Smooth muscle cell (in vitro differentiated cells): ENCODE results near the gene CNR2. TPM values are rescaled to one million over a fixed set of nuclear protein-coding genes. Genes with fewer than 3 reads are reported as not detected.

Source experiments
- DNase-seq: peaks from one replicate; lab custom pipeline; 2025; ENCODE audit not compliant: unreplicated experiment; lab: John Stamatoyannopoulos, UW
- H2AFZ ChIP-seq: fragments of 200-600 bp; sonication (generic); 2 replicates; pipeline ENCODE4 v1.6.0; 2016; ENCODE audit warnings: antibody characterized with exemption, low read depth, mild to moderate bottlenecking
- H3F3A ChIP-seq: fragments of 200-600 bp; sonication (generic); 2 replicates; pipeline ENCODE4 v1.6.0; 2017; ENCODE audit warnings: antibody characterized with exemption, low read depth
- H3K27ac ChIP-seq: fragments of 200-600 bp; sonication (generic); 2 replicates; pipeline ENCODE4 v1.5.1; 2016; ENCODE audit warnings: low read depth, mild to moderate bottlenecking
- H3K27me3 ChIP-seq: fragments of 200-600 bp; sonication (generic); 2 replicates; pipeline ENCODE4 v1.6.1; 2016; ENCODE audit warnings: low read depth, mild to moderate bottlenecking
- H3K36me3 ChIP-seq: fragments of 200-600 bp; sonication (generic); 2 replicates; pipeline ENCODE4 v1.5.1; 2016; ENCODE audit warnings: low read depth
- H3K4me1 ChIP-seq: fragments of 200-600 bp; sonication (generic); 2 replicates; pipeline ENCODE4 v1.5.1; 2016; ENCODE audit warnings: low read depth
- H3K4me2 ChIP-seq: fragments of 200-600 bp; sonication (generic); 2 replicates; pipeline ENCODE4 v1.6.0; 2016; ENCODE audit warnings: mild to moderate bottlenecking
- H3K4me3 ChIP-seq: fragments of 200-600 bp; sonication (generic); 2 replicates; pipeline ENCODE4 v1.5.1; 2016; ENCODE audit warnings: mild to moderate bottlenecking
- H3K79me2 ChIP-seq: fragments of 200-600 bp; sonication (generic); 2 replicates; pipeline ENCODE4 v1.6.0; 2016; ENCODE audit warnings: low read depth, mild to moderate bottlenecking
- H3K9ac ChIP-seq: fragments of 200-600 bp; sonication (generic); 2 replicates; pipeline ENCODE4 v1.6.0; 2016; ENCODE audit warnings: low read depth
- H3K9me3 ChIP-seq: fragments of 200-600 bp; sonication (generic); replicated peaks from 2 replicates; pipeline ENCODE4 v1.5.1; 2016; ENCODE audit warnings: low read depth
- H4K20me1 ChIP-seq: fragments of 200-600 bp; sonication (generic); 2 replicates; pipeline ENCODE4 v1.6.0; 2016; ENCODE audit warnings: low read depth
- CTCF ChIP-seq: fragments of 200-600 bp; sonication (generic); IDR thresholded peaks from 2 replicates; pipeline ENCODE4 v1.5.1; 2017; ENCODE audit warnings: borderline replicate concordance, mild to moderate bottlenecking, antibody characterized with exemption; ENCODE audit not compliant: insufficient read depth, poor library complexity, severe bottlenecking
- WGBS: methylation state at CpG from one replicate; pipeline ENCODE4 v1.1.7; 2016; ENCODE audit warnings: low lambda C conversion rate; 5-methylcytosine and 5-hydroxymethylcytosine counted together
- polyA plus RNA-seq: library from polyadenylated mRNA; unstranded; fragments of >200 nt; fragmentation: Nextera tagmentation; extraction: Ambion mirVana; gene quantifications from 2 replicates; pipeline ENCODE4 v1.2.1, GENCODE V29; 2016
- total RNA-seq: library from RNA; depleted of rRNA; stranded (reverse); fragments of >200 nt; gene quantifications from 2 replicates; pipeline ENCODE4 v1.2.3, GENCODE V29; 2014

CNR2 gene
- total and polyA plus RNA-seq, 2 experiments from 2014 or later: not detected

- no peak for TF ChIP-seq CTCF
- no peaks in the 10 kb centered on the region for H4K20me1 ChIP-seq
- H3K9ac ChIP-seq: no peak overlapping the region
- no peak overlapping the region for H3K27ac ChIP-seq
- H3F3A ChIP-seq: no peaks in the 10 kb centered on the region
- H3K4me2 ChIP-seq: no peak overlapping the region
- no peak overlapping the region for H3K4me3 ChIP-seq
- peaks cover 39% of the 10 kb centered on the region for H3K27me3 ChIP-seq
- no peak overlapping the region for H2AFZ ChIP-seq
- no peak for DNase-seq
- H3K36me3 ChIP-seq: no peaks in the 10 kb centered on the region
- WGBS: 66% methylated on average over 3 of the region's 3 CpGs
- H3K79me2 ChIP-seq: no peaks in the 10 kb centered on the region
- H3K4me1 ChIP-seq: no peaks in the 10 kb centered on the region
- no peaks in the 10 kb centered on the region for H3K9me3 ChIP-seq
These were observed 14.1 kb downstream of the CNR2 start for GRCh38 chr1:23899070-23899469.

GRCh38 chr1:23897083-23897482, 16.1 kb downstream of the CNR2 start:
- WGBS: 88% methylated on average over 6 of the region's 6 CpGs
- DNase-seq: no peak
- Histone ChIP-seq H3K36me3 (no peaks in the 10 kb centered on the region), H3K27ac (no peak overlapping the region), H2AFZ (no peak overlapping the region), H3K79me2 (no peaks in the 10 kb centered on the region), H3K9me3 (no peaks in the 10 kb centered on the region), H3K9ac (no peak overlapping the region), H3K27me3 (peaks cover 19% of the 10 kb centered on the region), H3K4me1 (no peaks in the 10 kb centered on the region), H3K4me2 (no peak overlapping the region), H4K20me1 (no peaks in the 10 kb centered on the region), H3K4me3 (no peak overlapping the region), H3F3A (no peaks in the 10 kb centered on the region)
- TF ChIP-seq CTCF: no peak

- no peak overlapping the region for H3K9ac ChIP-seq
- no peaks in the 10 kb centered on the region for H3F3A ChIP-seq
- H3K36me3 ChIP-seq: no peaks in the 10 kb centered on the region
- no peaks in the 10 kb centered on the region for H3K9me3 ChIP-seq
- no peaks in the 10 kb centered on the region for H4K20me1 ChIP-seq
- H3K4me2 ChIP-seq: no peak overlapping the region
- no peaks in the 10 kb centered on the region for H3K4me1 ChIP-seq
- H3K4me3 ChIP-seq: no peak overlapping the region
- no peak overlapping the region for H3K27ac ChIP-seq
- H3K79me2 ChIP-seq: no peaks in the 10 kb centered on the region
- 65% methylated on average over 3 of the region's 3 CpGs for WGBS
- peaks cover 20% of the 10 kb centered on the region for H3K27me3 ChIP-seq
- no peak for TF ChIP-seq CTCF
- no peak for DNase-seq
- no peak overlapping the region for H2AFZ ChIP-seq
These were observed 16.7 kb downstream of the CNR2 start for GRCh38 chr1:23896491-23896890.

GRCh38 chr1:23895993-23896392, 17.2 kb downstream of the CNR2 start:
- 66% methylated on average over 4 of the region's 4 CpGs for WGBS
- Histone ChIP-seq H3K9me3 (no peaks in the 10 kb centered on the region), H3F3A (no peaks in the 10 kb centered on the region), H4K20me1 (no peaks in the 10 kb centered on the region), H3K36me3 (no peaks in the 10 kb centered on the region), H3K9ac (no peak overlapping the region), H3K4me1 (no peaks in the 10 kb centered on the region), H3K4me2 (no peak overlapping the region), H3K79me2 (no peaks in the 10 kb centered on the region), H3K27me3 (peaks cover 16% of the 10 kb centered on the region), H2AFZ (no peak overlapping the region), H3K4me3 (no peak overlapping the region), H3K27ac (no peak overlapping the region)
- no peak for TF ChIP-seq CTCF
- no peak for DNase-seq
